ENCODE results near the gene PTBP3. TPM values are rescaled to one million over a fixed set of nuclear protein-coding genes. Genes with fewer than 3 reads are reported as not detected.

The PTBP3 gene
- polyA plus RNA-seq, 1 donor from 2014 or later, result 36.1 TPM

- Histone ChIP-seq H3K9me2 (ENCODE audit: insufficient read depth, low read length) (no peaks in the 10 kb centered on the region), H3K9me3 (ENCODE audit: low read length) (no peaks in the 10 kb centered on the region), H3K9ac (ENCODE audit: low read length) (no peak overlapping the region), H3K4me3 (ENCODE audit: low read length) (no peak overlapping the region), H2AFZ (ENCODE audit: low read depth, low read length) (no peak overlapping the region), H3F3A (ENCODE audit: insufficient read depth, low read length, poor library complexity, severe bottlenecking) (no peaks in the 10 kb centered on the region), H3K79me2 (replicated peaks; ENCODE audit: insufficient read depth, low read length) (no peaks in the 10 kb centered on the region), H3K27me3 (ENCODE audit: insufficient read depth, low read depth, low read length) (no peaks in the 10 kb centered on the region), H3K4me2 (ENCODE audit: low read length) (no peak overlapping the region), H3K27ac (ENCODE audit: low read length) (no peak overlapping the region), H3K36me3 (ENCODE audit: insufficient read depth, low read length) (no peaks in the 10 kb centered on the region), H4K20me1 (ENCODE audit: insufficient read depth) (no peaks in the 10 kb centered on the region)
- TF ChIP-seq TAF1 (IDR thresholded peaks at IDR 0.05; ENCODE audit: low read depth), result no peak
- no peak for TF ChIP-seq RAD21 (conservative IDR thresholded peaks at IDR 0.05)
- TF ChIP-seq EZH2 (IDR thresholded peaks at IDR 0.05; ENCODE audit: borderline replicate concordance, insufficient read depth, low read length, poor library complexity, severe bottlenecking), result no peak
- TF ChIP-seq SMC3 (conservative IDR thresholded peaks at IDR 0.05; ENCODE audit: poor library complexity), result no peak
- no peak for TF ChIP-seq EP300 (conservative IDR thresholded peaks at IDR 0.05; ENCODE audit: poor library complexity, severe bottlenecking)
- TF ChIP-seq POLR2AphosphoS5 (IDR thresholded peaks at IDR 0.05), result no peak
- no peak for TF ChIP-seq REST (IDR thresholded peaks at IDR 0.05; ENCODE audit: borderline replicate concordance)
- TF ChIP-seq CTCF (IDR thresholded peaks at IDR 0.05; ENCODE audit: poor library complexity, severe bottlenecking), result no peak
- no peak for TF ChIP-seq MXI1 (conservative IDR thresholded peaks at IDR 0.05; ENCODE audit: poor library complexity, severe bottlenecking)
Observed at GRCh38 chr9:112360047-112360804, 26.8 kb upstream of the PTBP3 start.

- no peaks in the 10 kb centered on the region for H3K79me2 ChIP-seq (replicated peaks; ENCODE audit: insufficient read depth, low read length)
Observed at GRCh38 chr9:112355427-112355897, 22.0 kb upstream of the PTBP3 start.

More at GRCh38 chr9:112355427-112355897, 22.0 kb upstream of the PTBP3 start:
- Histone ChIP-seq H3K4me2 (ENCODE audit: low read length) (no peak overlapping the region), H4K20me1 (ENCODE audit: insufficient read depth) (no peaks in the 10 kb centered on the region), H2AFZ (ENCODE audit: low read depth, low read length) (no peak overlapping the region), H3K4me3 (ENCODE audit: low read length) (no peak overlapping the region), H3K36me3 (ENCODE audit: insufficient read depth, low read length) (no peaks in the 10 kb centered on the region), H3K27me3 (ENCODE audit: insufficient read depth, low read depth, low read length) (no peaks in the 10 kb centered on the region), H3F3A (ENCODE audit: insufficient read depth, low read length, poor library complexity, severe bottlenecking) (no peaks in the 10 kb centered on the region), H3K9me3 (ENCODE audit: low read length) (no peaks in the 10 kb centered on the region), H3K9me2 (ENCODE audit: insufficient read depth, low read length) (no peaks in the 10 kb centered on the region), H3K27ac (ENCODE audit: low read length) (no peak overlapping the region), H3K9ac (ENCODE audit: low read length) (no peak overlapping the region)
- no peak for TF ChIP-seq EZH2 (IDR thresholded peaks at IDR 0.05; ENCODE audit: borderline replicate concordance, insufficient read depth, low read length, poor library complexity, severe bottlenecking)
- no peak for TF ChIP-seq MXI1 (conservative IDR thresholded peaks at IDR 0.05; ENCODE audit: poor library complexity, severe bottlenecking)
- no peak for TF ChIP-seq SMC3 (conservative IDR thresholded peaks at IDR 0.05; ENCODE audit: poor library complexity)
- TF ChIP-seq REST (IDR thresholded peaks at IDR 0.05; ENCODE audit: borderline replicate concordance), result no peak
- no peak for TF ChIP-seq CTCF (IDR thresholded peaks at IDR 0.05; ENCODE audit: poor library complexity, severe bottlenecking)
- no peak for TF ChIP-seq EP300 (conservative IDR thresholded peaks at IDR 0.05; ENCODE audit: poor library complexity, severe bottlenecking)
- TF ChIP-seq TAF1 (IDR thresholded peaks at IDR 0.05; ENCODE audit: low read depth), result no peak
- no peak for TF ChIP-seq POLR2AphosphoS5 (IDR thresholded peaks at IDR 0.05)
- no peak for TF ChIP-seq RAD21 (conservative IDR thresholded peaks at IDR 0.05)

All from neural cell (in vitro differentiated cells).